ENCODE data around the gene APMAP. TPM values are rescaled to one million over a fixed set of nuclear protein-coding genes. Genes with fewer than 3 reads are reported as not detected.

The APMAP gene
- total RNA-seq, 1 experiment from 2014 or later: 67.8 TPM

- H3K9ac ChIP-seq (ENCODE audit: extremely low read depth, insufficient read length, low read length): no peak overlapping the region
- no peak overlapping the region for H2BK5ac ChIP-seq (ENCODE audit: insufficient read length, low read length)
- H2BK12ac ChIP-seq (ENCODE audit: insufficient read length, low read depth, low read length): no peak overlapping the region
- no peak overlapping the region for H3K56ac ChIP-seq (ENCODE audit: insufficient read length, low read depth, low read length)
- H3K4me2 ChIP-seq (ENCODE audit: insufficient read depth, insufficient read length, low read length): no peak overlapping the region
- H2BK20ac ChIP-seq (ENCODE audit: low read depth, low read length, poor library complexity, severe bottlenecking): no peak overlapping the region
- no peak overlapping the region for H3K18ac ChIP-seq (ENCODE audit: insufficient read length, low read depth, low read length)
- no peaks in the 10 kb centered on the region for H4K20me1 ChIP-seq (ENCODE audit: control insufficient read depth, insufficient read depth, insufficient read length)
- H3K4ac ChIP-seq (ENCODE audit: low read depth, low read length): no peak overlapping the region
- no peak overlapping the region for H2BK15ac ChIP-seq (ENCODE audit: low read depth, low read length)
- Mint-ChIP-seq H3K27ac (no peak overlapping the region), H3K4me1 (peaks cover under 1% of the 10 kb centered on the region in 2 experiments; a peak in 2 of 4 replicates), H3K9me3 (no peaks in the 10 kb centered on the region), H3K36me3 (ENCODE audit: insufficient read depth in 1 of 3, low read depth in 3 of 3) (no peaks in the 10 kb centered on the region), H3K4me3 (no peak overlapping the region), H3K27me3 (ENCODE audit: low read depth) (peaks cover 8% of the 10 kb centered on the region)
- H3K27me3 ChIP-seq (ENCODE audit: insufficient read depth, low read length): no peaks in the 10 kb centered on the region
- H2AK5ac ChIP-seq (ENCODE audit: insufficient read length, low read length): no peak overlapping the region
- no peaks in the 10 kb centered on the region; the same call in 1 of the 2 replicates for H3K4me1 ChIP-seq (ENCODE audit: insufficient read depth, low read length)
- H2AFZ ChIP-seq (ENCODE audit: low read length): no peak overlapping the region
- DNase-seq: no peak
- TF ChIP-seq CTCF (conservative IDR thresholded peaks at IDR 0.05): no peak
- no peaks in the 10 kb centered on the region for H3K23me2 ChIP-seq (ENCODE audit: insufficient read length, low read depth, low read length, poor library complexity, severe bottlenecking)
- no peaks in the 10 kb centered on the region for H3K79me2 ChIP-seq (ENCODE audit: insufficient read depth, low read length)
- H4K8ac ChIP-seq (replicated peaks; ENCODE audit: insufficient read length, low read depth, low read length): no peak overlapping the region
- H3K79me1 ChIP-seq (ENCODE audit: insufficient read depth, low read depth, low read length, poor library complexity, severe bottlenecking): no peaks in the 10 kb centered on the region
- no peak overlapping the region for H3T11ph ChIP-seq (ENCODE audit: low read length)
- H2BK120ac ChIP-seq (ENCODE audit: low read depth, low read length, poor library complexity, severe bottlenecking): no peak overlapping the region
- H3K9me3 ChIP-seq (ENCODE audit: control insufficient read depth, low read depth, low read length): no peaks in the 10 kb centered on the region
- WGBS (ENCODE audit: extremely low coverage, insufficient read length, low lambda C conversion rate): no CpG with 5 or more reads among the region's 14 CpGs
- no peak overlapping the region for H4K91ac ChIP-seq (ENCODE audit: insufficient read length, low read depth, low read length)
- H3K27ac ChIP-seq (ENCODE audit: insufficient read length, low read depth, low read length): no peak overlapping the region
- no peak overlapping the region for H3K23ac ChIP-seq (ENCODE audit: insufficient read length, low read depth, low read length)
- no peak overlapping the region for H4K5ac ChIP-seq (ENCODE audit: insufficient read length, low read depth, low read length)
- H3K14ac ChIP-seq (ENCODE audit: insufficient read depth, low read length): no peak overlapping the region; the same call in 1 of the 2 replicates
Observed at GRCh38 chr20:25025091-25025861, 32.7 kb upstream of the APMAP start.
